Measurements from ENCODE around the gene OLFML2B.
A peak's percentile ranks its signal among the peaks of the same experiment; 100 is the strongest.

OLFML2B gene

DNA sequence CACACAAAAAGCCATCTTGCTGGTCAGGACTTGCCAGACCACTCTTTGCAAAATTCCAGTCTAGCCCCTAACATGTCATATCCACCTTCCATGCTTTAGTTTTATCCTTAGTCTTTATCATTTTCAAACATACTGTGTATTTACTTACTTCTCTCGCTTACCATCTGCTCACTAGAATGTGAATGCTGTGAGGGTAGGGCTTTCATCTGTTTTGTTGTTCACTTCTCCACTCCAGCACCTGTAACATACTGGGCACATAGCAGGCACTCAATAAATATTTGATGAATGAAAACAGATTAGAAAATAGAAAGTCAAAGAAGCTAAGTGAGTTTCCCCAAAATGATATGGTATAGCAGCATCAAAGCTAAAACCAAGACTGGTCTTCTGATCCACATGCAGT is 79.9 kb downstream of the OLFML2B start:
- no peak for DNase-seq

DNA sequence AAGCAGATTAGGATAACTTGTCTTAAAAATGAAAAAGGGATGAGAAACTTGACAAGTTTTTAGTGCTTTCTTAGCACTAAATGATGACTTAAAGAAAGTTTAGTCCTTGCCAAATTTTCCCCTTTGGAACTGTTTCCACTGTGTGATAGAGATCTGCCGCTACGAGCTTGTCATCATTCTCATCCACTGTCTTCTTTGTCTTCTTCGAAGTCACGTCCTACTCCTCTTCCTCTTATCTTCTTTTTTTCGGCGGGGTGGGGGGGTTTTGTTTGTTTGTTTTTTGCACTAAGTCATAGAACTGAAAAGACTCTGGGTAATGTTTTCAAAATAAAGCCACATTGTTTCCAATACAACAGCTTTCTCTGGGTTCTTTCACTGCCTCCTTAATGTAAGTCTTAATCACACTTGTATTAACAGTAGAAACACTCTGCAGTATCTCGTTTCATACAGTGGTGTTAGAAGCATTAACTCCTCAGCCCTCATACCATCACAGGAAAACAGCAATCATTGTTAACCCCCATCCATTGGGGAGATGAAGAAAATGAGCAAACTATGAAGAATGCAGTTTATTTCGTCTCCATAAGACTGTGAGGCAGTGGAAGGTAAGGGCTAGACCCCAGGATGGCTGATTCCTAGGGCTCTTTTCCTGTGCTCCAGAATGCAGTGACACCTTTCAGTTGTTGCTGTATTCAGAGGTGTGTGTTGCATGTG is 81.8 kb downstream of the OLFML2B start:
- no peak for DNase-seq

DNA sequence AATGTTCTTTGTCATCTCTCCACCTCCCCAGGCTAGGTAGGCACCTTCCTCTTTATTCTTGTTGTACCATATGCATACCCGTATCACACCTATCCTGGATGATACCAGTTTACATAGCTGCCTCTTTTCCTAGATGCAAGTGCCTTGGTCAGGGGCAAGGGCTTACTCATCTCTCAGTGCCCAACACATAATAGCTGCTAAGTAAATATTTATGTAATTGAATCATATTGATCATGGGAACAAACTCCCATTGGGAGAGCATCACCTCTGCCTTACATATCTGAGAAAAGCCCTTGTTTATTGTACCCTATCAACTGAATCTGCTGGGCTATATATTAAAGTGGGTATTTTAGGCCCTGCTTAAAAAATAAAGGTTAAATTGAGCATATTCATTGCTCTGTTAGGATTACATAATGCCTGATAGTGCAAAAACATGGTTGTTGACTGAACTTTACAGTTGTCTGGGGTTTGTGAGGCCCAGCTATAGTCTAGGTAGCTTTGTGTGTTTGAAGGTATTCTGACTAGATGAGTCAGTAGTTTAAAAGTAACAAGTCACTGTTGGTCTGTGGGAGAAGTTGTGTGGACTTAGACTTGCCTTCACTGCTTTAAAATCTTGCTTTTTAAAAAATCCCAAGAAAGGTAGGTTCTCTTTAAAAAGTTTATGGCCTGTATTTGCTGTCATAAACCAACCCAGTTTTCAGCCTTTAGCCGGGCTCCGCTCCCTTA is 82.6 kb downstream of the OLFML2B start:
- no peak for DNase-seq

DNA sequence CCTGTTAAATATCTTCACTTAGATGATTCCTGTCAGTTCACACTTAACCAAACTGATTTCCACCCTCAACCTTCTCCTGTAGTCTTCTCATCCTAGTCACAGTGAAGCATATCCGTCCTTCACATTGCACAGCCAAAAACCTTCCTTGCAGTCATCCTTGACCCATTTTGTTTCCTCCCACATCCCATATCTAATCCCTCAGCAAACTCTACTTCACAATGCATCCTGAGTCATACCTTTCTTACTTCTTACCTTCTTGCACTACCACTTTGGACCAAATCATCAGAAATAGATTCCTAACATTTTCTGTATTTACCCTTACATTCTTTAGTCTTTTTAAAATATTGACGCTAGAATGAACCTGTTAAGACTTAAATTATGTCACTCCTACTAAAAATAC is 86.9 kb downstream of the OLFML2B start:
- no peak for DNase-seq

DNA sequence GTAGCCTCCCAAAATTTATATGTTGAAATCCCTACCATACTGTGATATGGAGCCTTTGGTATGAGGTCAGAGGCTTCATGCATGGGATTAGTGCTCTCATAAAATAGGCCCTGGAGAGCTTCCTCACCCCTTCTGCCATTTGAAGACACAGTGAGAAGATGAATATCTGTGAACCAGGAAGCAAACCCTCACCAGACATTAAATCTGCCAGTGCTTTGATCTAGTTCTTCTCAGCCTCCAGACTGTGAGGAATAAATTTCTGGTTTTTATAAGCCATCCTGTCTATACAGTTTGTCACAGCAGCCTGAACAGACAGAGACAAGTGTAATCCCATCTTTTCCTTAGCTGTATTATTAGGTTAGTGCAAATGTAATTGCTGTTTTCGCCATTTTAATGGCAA is 88.4 kb downstream of the OLFML2B start:
- no peak for DNase-seq

DNA sequence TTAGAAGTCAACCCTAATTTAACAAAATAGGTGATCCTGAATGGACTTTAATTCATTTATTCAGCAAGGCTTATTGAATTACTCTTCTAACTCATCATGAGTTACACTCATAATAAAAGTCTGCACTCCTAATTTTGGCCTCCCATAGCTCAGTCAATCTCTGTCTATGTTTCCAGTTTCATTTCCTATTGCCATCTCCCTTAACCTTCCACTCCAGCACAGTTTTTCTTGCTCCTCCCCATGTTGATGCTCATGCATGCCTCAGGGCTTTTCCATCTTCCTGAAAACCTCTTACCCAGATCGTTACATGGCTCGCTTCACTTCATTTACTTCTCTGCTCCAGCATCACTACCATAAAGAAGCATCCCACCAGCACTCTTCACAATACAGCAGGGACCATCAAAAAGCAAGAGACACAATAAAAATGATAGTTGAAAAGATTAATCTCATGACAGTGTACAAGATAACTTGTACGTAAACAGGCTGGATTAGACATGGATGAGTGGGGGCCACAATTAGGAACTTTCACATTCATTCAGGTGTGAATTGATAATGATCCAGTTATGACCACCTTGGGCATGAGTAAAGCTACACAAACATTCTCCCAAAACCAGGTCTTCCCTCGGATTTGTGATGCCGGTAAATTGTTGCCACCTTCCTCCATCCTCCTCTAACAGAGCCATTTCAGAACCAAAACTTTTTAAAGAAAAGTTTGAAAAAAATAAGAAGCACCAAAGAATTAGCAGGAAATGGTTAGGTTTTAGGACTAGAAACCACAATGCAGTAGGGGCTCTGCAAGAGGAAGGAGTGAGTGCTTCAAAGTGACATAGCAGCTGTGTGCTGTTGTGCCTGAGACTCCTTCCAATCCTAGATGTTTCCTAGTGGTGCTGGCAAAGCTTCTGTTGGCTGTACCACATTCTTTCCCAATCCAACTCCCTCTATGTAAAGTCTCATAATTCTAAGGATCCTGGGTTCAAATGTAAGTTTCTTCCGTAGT is 89.8 kb downstream of the OLFML2B start:
- DNase-seq: peak; percentile 93

Data from DMS79 (cell line).